HepG2 (cell line): ENCODE data around the gene TTC24. TPM values are rescaled to one million over a fixed set of nuclear protein-coding genes. Genes with fewer than 3 reads are reported as not detected.
A peak's percentile ranks its signal among the peaks of the same experiment; 100 is the strongest.

Source experiments
- ARNT ChIP-seq: fragments of 450-650 bp; IDR thresholded peaks from 2 replicates; pipeline ENCODE4 v1.6.1; 2017
- CBFB ChIP-seq: sonication (generic); formaldehyde crosslinking; IDR thresholded peaks from 2 replicates; pipeline ENCODE4 v1.4.0; 2020; ENCODE audit warnings: missing genetic modification reagents
- CCAR2 ChIP-seq: fragments of 200-400 bp; formaldehyde crosslinking; optimal IDR thresholded peaks from 2 replicates; pipeline ENCODE3; 2018; ENCODE audit warnings: low read depth, mild to moderate bottlenecking, low read length, moderate library complexity
- DDIT3 ChIP-seq: sonication (generic); formaldehyde crosslinking; IDR thresholded peaks from 2 replicates; pipeline ENCODE4 v1.4.0; 2020; ENCODE audit warnings: mild to moderate bottlenecking, missing genetic modification reagents
- FLYWCH1 ChIP-seq: sonication (generic); formaldehyde crosslinking; IDR thresholded peaks from 2 replicates; pipeline ENCODE4 v1.8.1; 2023; ENCODE audit warnings: mild to moderate bottlenecking, missing genetic modification reagents
- FOSL2 ChIP-seq: sonication (generic); formaldehyde crosslinking; IDR thresholded peaks from 2 replicates; pipeline ENCODE4 v1.4.0; 2020; ENCODE audit warnings: missing genetic modification reagents
- GATA4 ChIP-seq: sonication (generic); IDR thresholded peaks from 2 replicates; pipeline ENCODE4 v1.6.1; 2016; ENCODE audit warnings: antibody characterized with exemption, low read depth, borderline replicate concordance
- GATAD1 ChIP-seq: IDR thresholded peaks from 2 replicates; pipeline ENCODE4 v1.6.1; 2016; ENCODE audit warnings: missing genetic modification reagents, missing compliant biosample characterization
- HDAC1 ChIP-seq: sonication (generic); formaldehyde crosslinking; IDR thresholded peaks from 2 replicates; pipeline ENCODE4 v1.5.1; 2020; ENCODE audit warnings: mild to moderate bottlenecking, missing genetic modification reagents
- IRF1 ChIP-seq: sonication (generic); formaldehyde crosslinking; IDR thresholded peaks from 2 replicates; pipeline ENCODE4 v1.4.0; 2020; ENCODE audit warnings: low read depth, mild to moderate bottlenecking, missing genetic modification reagents
- JDP2 ChIP-seq: sonication (generic); formaldehyde crosslinking; IDR thresholded peaks from 2 replicates; pipeline ENCODE4 v1.8.1; 2022; ENCODE audit warnings: missing genetic modification reagents, borderline replicate concordance
- MAF1 ChIP-seq: sonication (generic); formaldehyde crosslinking; IDR thresholded peaks from 2 replicates; pipeline ENCODE4 v1.5.0; 2020; ENCODE audit warnings: missing genetic modification reagents, borderline replicate concordance
- PAX8 ChIP-seq: sonication (generic); formaldehyde crosslinking; IDR thresholded peaks from 2 replicates; pipeline ENCODE4 v1.8.0; 2022; ENCODE audit warnings: mild to moderate bottlenecking, missing genetic modification reagents, borderline replicate concordance
- SKI ChIP-seq: fragments of 450-650 bp; IDR thresholded peaks from one replicate; pipeline ENCODE4 v1.6.1; 2018; ENCODE audit warnings: mild to moderate bottlenecking; ENCODE audit not compliant: partially characterized antibody
- SP5 ChIP-seq: IDR thresholded peaks from 2 replicates; pipeline ENCODE4 v1.6.1; 2016; ENCODE audit warnings: low read depth, borderline replicate concordance
- TRAFD1 ChIP-seq: sonication (generic); formaldehyde crosslinking; IDR thresholded peaks from 2 replicates; pipeline ENCODE4 v1.5.1; 2020; ENCODE audit warnings: missing genetic modification reagents, mild to moderate bottlenecking, borderline replicate concordance
- WIZ ChIP-seq: sonication (generic); formaldehyde crosslinking; IDR thresholded peaks from 2 replicates; pipeline ENCODE4 v1.5.1; 2020; ENCODE audit warnings: mild to moderate bottlenecking, missing genetic modification reagents
- ZBTB20 ChIP-seq: sonication (generic); formaldehyde crosslinking; IDR thresholded peaks from 2 replicates; pipeline ENCODE4 v1.8.1; 2023; ENCODE audit warnings: missing genetic modification reagents, low read depth, mild to moderate bottlenecking, borderline replicate concordance
- ZBTB3 ChIP-seq: sonication (generic); formaldehyde crosslinking; IDR thresholded peaks from 2 replicates; pipeline ENCODE4 v1.4.0; 2020; ENCODE audit warnings: low read depth, mild to moderate bottlenecking, moderate library complexity, missing genetic modification reagents, borderline replicate concordance
- ZBTB44 ChIP-seq: sonication (generic); formaldehyde crosslinking; IDR thresholded peaks from 2 replicates; pipeline ENCODE4 v1.4.0; 2020; ENCODE audit warnings: missing genetic modification reagents
- ZIK1 ChIP-seq: sonication (generic); formaldehyde crosslinking; IDR thresholded peaks from 2 replicates; pipeline ENCODE4 v1.5.0; 2020; ENCODE audit warnings: mild to moderate bottlenecking, low read depth, missing genetic modification reagents, borderline replicate concordance
- ZKSCAN1 ChIP-seq: fragments of 150-350 bp; IDR thresholded peaks from 2 replicates; pipeline ENCODE4 v1.6.1; 2014; ENCODE audit warnings: low read length
- ZNF260 ChIP-seq: sonication (generic); formaldehyde crosslinking; IDR thresholded peaks from 2 replicates; pipeline ENCODE4 v1.4.0; 2020; ENCODE audit warnings: missing genetic modification reagents, low read depth, mild to moderate bottlenecking, borderline replicate concordance
- ZNF30 ChIP-seq: sonication (generic); formaldehyde crosslinking; IDR thresholded peaks from 2 replicates; pipeline ENCODE4 v1.5.0; 2020; ENCODE audit warnings: mild to moderate bottlenecking, missing genetic modification reagents
- ZNF510 ChIP-seq: sonication (generic); formaldehyde crosslinking; IDR thresholded peaks from 2 replicates; pipeline ENCODE4 v1.4.0; 2020; ENCODE audit warnings: low read depth, mild to moderate bottlenecking, missing genetic modification reagents
- ZNF766 ChIP-seq: sonication (generic); formaldehyde crosslinking; IDR thresholded peaks from 2 replicates; pipeline ENCODE4 v1.5.0; 2020; ENCODE audit warnings: missing genetic modification reagents, borderline replicate concordance
- polyA plus RNA-seq, 8 experiments: library from polyadenylated mRNA; depleted of rRNA in 3 of 8; stranded (reverse) in 7 of 8; unstranded in 1 of 8; fragments of >200 nt; fragmentation: Illumina TruSeq in 4 of 8; extraction: Trizol in 4 of 8; gene quantifications; 2 replicates each; pipeline versions ENCODE4 v1.2.1 to v1.2.3, GENCODE V29; 2011 to 2016; ENCODE audit warnings: low read depth in 4 of 8, missing spikeins in 1 of 8, mixed read lengths in 1 of 8; ENCODE audit not compliant: insufficient read depth in 1 of 8
- total RNA-seq, 5 experiments: library from RNA; depleted of rRNA; stranded (reverse); fragments of >200 nt; fragmentation: Illumina TruSeq; extraction: Trizol; gene quantifications; 2 replicates each; pipeline ENCODE4 v1.2.3, GENCODE V29; 2016; ENCODE audit warnings: low read depth in 1 of 5

The TTC24 gene
- total and polyA plus RNA-seq, 2 of the 13 experiments (the other 11 are each of a cell fraction or from before 2014, with no cell fraction given): 0.13 to 0.18 TPM

- TF ChIP-seq ZBTB3 (CRISPR knock-in tag) (0 out of 2 replicates have a peak, but pooled peaks have one; percentile 20), ZNF766 (CRISPR knock-in tag) (peak; percentile 79; the same call in 1 of the 2 replicates), ZNF260 (CRISPR knock-in tag) (no peak), DDIT3 (CRISPR knock-in tag) (no peak), ZIK1 (no peak), JDP2 (CRISPR knock-in tag) (no peak), IRF1 (CRISPR knock-in tag) (no peak), SP5 (no peak), CCAR2 (no peak), ZNF510 (CRISPR knock-in tag) (0 out of 2 replicates have a peak, but pooled peaks have one; percentile 30), FOSL2 (CRISPR knock-in tag) (peak; percentile 38; the same call in 1 of the 2 replicates), ZBTB20 (CRISPR knock-in tag) (no peak), SKI (no peak), MAF1 (CRISPR knock-in tag) (no peak), PAX8 (CRISPR knock-in tag) (no peak), ZNF30 (CRISPR knock-in tag) (no peak), FLYWCH1 (CRISPR knock-in tag) (no peak), ZKSCAN1 (no peak), ZBTB44 (CRISPR knock-in tag) (no peak), HDAC1 (CRISPR knock-in tag) (peak; percentile 96), CBFB (CRISPR knock-in tag) (peak; percentile 73; the same call in 1 of the 2 replicates), ARNT (no peak), WIZ (CRISPR knock-in tag) (no peak), GATA4 (no peak), TRAFD1 (CRISPR knock-in tag) (no peak), GATAD1 (CRISPR knock-in tag) (peak; percentile 94)
Measured at GRCh38 chr1:156601122-156601830, 21.8 kb downstream of the TTC24 start, which contains the start of gene GPATCH4 (continued).
